ENCODE data around the gene TRPC4AP. TPM values are rescaled to one million over a fixed set of nuclear protein-coding genes. Genes with fewer than 3 reads are reported as not detected.

Gene TRPC4AP
- total RNA-seq, 1 donor from 2014 or later: 60.2 TPM

DNA sequence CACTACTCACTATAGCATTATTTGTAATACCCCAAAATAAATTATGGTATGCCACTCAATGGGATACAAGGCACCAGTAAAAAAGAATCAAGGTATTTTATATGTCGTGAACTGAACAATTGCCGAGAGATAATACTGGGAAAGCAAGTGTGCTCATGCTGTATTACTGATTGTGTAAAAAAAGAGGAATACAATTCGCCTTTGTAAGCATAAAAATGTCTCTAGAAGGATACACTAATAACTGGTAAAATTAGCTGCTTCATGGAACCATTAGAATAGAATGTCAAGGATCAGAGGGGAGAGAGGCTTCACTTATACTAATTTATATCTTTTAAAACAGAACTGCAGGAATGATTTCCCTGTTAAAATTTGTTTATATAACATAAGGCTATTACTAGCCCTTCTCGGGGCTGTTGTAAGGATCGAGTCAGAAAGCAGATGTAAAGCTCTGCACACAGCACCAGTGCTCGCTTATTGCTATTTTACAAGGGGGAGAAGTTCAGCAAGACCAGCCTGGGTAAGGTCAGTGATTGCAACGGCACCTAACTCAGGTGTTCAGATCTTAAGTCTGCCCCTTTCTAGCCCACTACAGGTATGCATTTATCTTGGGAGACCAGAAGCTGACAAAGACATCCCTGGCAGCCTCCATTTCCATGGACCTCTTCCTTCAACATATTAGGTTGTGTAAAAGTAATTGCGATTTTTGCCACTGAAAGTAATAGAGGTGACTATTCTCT is 75.3 kb downstream of the TRPC4AP start:
- intact Hi-C loops (cut with micrococcal nuclease): loop anchor here (10.0 kb wide), 1 partner anchor 188 kb away; no protein-coding TSS in a partner anchor
- CTCF ChIA-PET: no interaction called here
- H3K4me3 Mint-ChIP-seq: no peak overlapping the region
- TF ChIP-seq, protein P1, sequence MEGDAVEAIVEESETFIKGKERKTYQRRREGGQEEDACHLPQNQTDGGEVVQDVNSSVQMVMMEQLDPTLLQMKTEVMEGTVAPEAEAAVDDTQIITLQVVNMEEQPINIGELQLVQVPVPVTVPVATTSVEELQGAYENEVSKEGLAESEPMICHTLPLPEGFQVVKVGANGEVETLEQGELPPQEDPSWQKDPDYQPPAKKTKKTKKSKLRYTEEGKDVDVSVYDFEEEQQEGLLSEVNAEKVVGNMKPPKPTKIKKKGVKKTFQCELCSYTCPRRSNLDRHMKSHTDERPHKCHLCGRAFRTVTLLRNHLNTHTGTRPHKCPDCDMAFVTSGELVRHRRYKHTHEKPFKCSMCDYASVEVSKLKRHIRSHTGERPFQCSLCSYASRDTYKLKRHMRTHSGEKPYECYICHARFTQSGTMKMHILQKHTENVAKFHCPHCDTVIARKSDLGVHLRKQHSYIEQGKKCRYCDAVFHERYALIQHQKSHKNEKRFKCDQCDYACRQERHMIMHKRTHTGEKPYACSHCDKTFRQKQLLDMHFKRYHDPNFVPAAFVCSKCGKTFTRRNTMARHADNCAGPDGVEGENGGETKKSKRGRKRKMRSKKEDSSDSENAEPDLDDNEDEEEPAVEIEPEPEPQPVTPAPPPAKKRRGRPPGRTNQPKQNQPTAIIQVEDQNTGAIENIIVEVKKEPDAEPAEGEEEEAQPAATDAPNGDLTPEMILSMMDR (IDR thresholded peaks at IDR 0.05): no peak
- DNase-seq (no peak), ATAC-seq (ENCODE audit: low read depth) (no peak)
- no peaks in the 10 kb centered on the region for H3K9me3 Mint-ChIP-seq
- peaks cover 20% of the 10 kb centered on the region for H3K4me1 Mint-ChIP-seq
- H3K27me3 Mint-ChIP-seq: no peaks in the 10 kb centered on the region
- no peak overlapping the region for H3K27ac Mint-ChIP-seq
- peaks cover 87% of the 10 kb centered on the region for H3K36me3 Mint-ChIP-seq (ENCODE audit: low read depth)
- POLR2A ChIA-PET: no interaction called here

DNA sequence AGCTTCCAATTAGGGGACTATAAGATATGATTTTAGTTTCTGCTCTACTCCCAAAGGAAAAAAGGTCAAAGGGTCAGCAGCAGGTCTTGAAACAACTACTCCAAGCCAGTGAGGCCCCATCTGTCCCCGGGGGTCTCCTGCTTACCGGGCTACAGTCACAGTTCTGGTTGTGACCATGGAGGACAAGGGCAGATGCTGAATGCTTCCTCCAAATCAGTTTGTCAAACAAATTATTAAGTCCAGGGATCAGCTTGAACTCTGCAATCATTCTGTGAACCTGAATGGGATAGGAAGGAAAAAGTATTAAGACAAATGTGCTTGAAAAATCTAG is 76.8 kb downstream of the TRPC4AP start:
- Mint-ChIP-seq H3K9me3 (no peaks in the 10 kb centered on the region), H3K4me3 (no peak overlapping the region), H3K27ac (peak overlapping the region; percentile 56), H3K4me1 (peaks cover 20% of the 10 kb centered on the region), H3K36me3 (ENCODE audit: low read depth) (peaks cover 90% of the 10 kb centered on the region), H3K27me3 (no peaks in the 10 kb centered on the region)
- intact Hi-C loops (cut with micrococcal nuclease): loop anchor here (10.0 kb wide), 1 partner anchor 189 kb away; no protein-coding TSS in a partner anchor
- ATAC-seq (ENCODE audit: low read depth): no peak
- DNase-seq: no peak
- ChIA-PET CTCF (no interaction called here), POLR2A (no interaction called here)
- TF ChIP-seq, protein P1 (IDR thresholded peaks at IDR 0.05): no peak

DNA sequence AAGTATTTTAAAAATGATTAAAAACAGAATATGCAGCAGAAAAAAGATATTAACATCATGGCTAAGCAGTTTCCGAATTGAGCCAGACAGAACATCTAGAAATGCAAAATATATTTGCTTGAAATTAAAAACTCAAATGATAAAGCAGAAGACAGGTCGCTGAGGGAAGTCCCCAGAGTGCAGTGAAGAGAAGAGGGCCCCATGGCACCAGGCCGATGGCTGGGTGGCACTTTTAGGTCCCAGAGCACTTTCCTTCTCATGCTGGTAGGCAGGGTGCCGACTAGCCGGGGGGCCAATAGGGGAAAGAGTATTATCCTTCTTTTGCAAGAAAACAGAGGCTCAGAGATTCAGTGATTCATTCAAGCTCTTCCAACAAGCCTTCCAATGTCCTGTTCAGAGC is 78.1 kb downstream of the TRPC4AP start:
- no peak for DNase-seq
- no peaks in the 10 kb centered on the region for H3K27me3 Mint-ChIP-seq
- intact Hi-C loops (cut with micrococcal nuclease): loop anchor here (10.0 kb wide), 1 partner anchor 190 kb away; no protein-coding TSS in a partner anchor
- CTCF ChIA-PET: no interaction called here
- H3K4me1 Mint-ChIP-seq: peaks cover 20% of the 10 kb centered on the region
- H3K27ac Mint-ChIP-seq: peak overlapping the region; percentile 79
- TF ChIP-seq, protein P1 (IDR thresholded peaks at IDR 0.05): no peak
- H3K36me3 Mint-ChIP-seq (ENCODE audit: low read depth): peaks cover 90% of the 10 kb centered on the region
- POLR2A ChIA-PET: interaction anchor here (1.5 kb wide), 1 partner anchor 77 kb away, joined by 4 read pairs; no protein-coding TSS in a partner anchor
- no peaks in the 10 kb centered on the region for H3K9me3 Mint-ChIP-seq
- ATAC-seq (ENCODE audit: low read depth): peak; percentile 62
- H3K4me3 Mint-ChIP-seq: no peak overlapping the region

DNA sequence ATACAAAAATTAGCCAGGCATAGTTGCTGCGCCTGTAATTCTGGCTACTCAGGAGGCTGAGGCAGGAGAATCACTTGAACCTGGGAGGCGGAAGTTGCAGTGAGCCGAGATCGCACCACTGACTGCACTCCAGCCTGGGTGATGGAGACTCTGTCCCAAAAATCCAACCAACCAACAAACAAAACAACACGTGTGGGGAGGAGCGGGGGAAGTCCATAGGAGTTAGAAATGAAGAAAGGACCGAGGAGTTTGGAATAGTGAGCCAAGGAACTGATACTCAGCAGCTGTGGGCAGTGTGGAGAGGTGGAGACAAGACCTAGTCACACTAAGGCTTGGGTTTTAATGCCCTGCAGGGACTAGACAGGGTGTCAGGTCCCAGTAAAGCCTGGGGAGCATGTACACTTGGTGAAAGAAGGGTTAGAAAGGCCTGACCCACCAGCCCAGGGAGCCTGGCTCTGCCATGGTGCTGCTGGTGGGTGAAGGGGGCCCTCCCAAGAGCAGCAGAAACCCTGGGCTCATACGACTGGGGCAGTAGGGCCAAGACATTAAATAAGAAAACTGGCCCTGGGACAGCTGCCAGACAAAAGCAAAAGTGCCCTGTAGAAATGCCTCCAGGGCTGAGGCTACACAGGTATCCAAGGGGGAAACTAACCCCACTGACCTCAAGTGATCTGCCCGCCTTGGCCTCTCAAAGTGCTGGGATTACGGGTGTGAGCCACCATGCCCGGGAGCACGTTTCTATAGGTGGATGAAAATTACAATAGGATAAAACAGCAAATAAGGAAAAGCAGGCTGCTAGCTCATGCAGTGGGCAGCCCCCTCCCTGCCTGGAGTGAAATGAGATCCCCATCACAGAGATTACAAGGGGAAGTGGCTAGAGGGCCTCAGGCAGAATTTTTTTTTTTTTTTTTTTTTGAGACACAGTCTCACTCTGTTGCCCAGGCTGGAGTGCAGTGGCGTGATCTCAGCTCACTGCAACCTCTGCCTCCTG is 78.9 kb downstream of the TRPC4AP start:
- Mint-ChIP-seq H3K4me1 (peaks cover 20% of the 10 kb centered on the region), H3K27me3 (no peaks in the 10 kb centered on the region), H3K36me3 (ENCODE audit: low read depth) (peaks cover 92% of the 10 kb centered on the region), H3K27ac (peak overlapping the region; percentile 79), H3K4me3 (no peak overlapping the region), H3K9me3 (no peaks in the 10 kb centered on the region)
- ChIA-PET POLR2A (interaction anchor here (1.5 kb wide), 1 partner anchor 78 kb away, joined by 4 read pairs; no protein-coding TSS in a partner anchor), CTCF (no interaction called here)
- DNase-seq (no peak), ATAC-seq (ENCODE audit: low read depth) (peak; percentile 45)
- TF ChIP-seq, protein P1 (IDR thresholded peaks at IDR 0.05): no peak
- intact Hi-C loops (cut with micrococcal nuclease): loop anchor here (10.0 kb wide), 1 partner anchor 191 kb away; no protein-coding TSS in a partner anchor
